GM19240 (cell line): Measurements from ENCODE around the gene INHBC.
"Not testable (repeated sequence)": the region's sequence is repeated elsewhere in the genome, so short reads cannot be mapped to it uniquely, and the experiment has no call there.

Experiments
- DNase-seq: peaks from one replicate; pipeline ENCODE4 v3.0.0; 2011; ENCODE audit warnings: low spot score; ENCODE audit not compliant: insufficient read length

INHBC gene

DNA sequence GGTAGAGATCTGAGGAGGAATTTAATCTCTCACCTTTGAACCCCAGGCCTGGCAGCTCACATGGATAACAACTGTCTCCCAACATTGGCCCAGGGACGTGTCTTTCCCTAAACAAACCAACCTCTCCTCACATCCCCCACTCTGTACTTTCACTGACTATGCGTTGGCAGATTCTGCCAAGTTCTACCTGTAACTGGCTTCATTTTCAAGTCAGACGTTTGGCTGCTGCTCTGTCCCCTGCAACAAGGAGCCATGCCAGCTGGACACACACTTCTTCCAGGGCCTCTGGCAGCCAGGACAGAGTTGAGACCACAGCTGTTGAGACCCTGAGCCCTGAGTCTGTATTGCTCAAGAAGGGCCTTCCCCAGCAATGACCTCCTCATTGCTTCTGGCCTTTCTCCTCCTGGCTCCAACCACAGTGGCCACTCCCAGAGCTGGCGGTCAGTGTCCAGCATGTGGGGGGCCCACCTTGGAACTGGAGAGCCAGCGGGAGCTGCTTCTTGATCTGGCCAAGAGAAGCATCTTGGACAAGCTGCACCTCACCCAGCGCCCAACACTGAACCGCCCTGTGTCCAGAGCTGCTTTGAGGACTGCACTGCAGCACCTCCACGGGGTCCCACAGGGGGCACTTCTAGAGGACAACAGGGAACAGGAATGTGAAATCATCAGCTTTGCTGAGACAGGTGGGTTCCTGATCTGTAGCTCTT lies at the start of gene INHBC:
INHBC (plus strand) TSS at position 268 of the 707 bp plus-strand sequence; CDS start at position 371, 103 bp downstream.
- no peak for DNase-seq

GRCh38 chr12:57385586-57385985 lies 49.0 kb upstream of the INHBC start:
- DNase-seq = no peak

- DNase-seq = no peak
Observed at GRCh38 chr12:57386187-57386720, 48.3 kb upstream of the INHBC start.

DNA sequence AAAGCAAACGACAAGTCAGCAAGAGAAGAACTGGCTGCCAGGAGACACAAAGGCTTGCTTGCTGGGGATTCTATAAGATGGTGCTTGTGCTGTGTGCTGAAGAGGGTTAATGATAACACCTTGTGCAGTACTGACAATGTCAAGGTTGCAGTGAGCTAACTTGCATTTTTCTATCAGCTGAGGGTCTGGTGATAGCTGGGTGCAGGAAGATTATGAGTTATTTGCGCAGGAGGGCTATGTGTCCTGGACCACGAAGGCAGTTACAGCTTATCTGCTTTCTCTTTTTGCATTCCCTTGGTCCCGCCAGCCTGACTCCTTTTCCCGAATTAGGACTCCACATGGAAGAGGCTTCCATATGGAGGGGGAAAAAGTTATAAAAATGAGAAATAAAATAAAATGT lies 46.2 kb upstream of the INHBC start:
- no peak for DNase-seq

DNA sequence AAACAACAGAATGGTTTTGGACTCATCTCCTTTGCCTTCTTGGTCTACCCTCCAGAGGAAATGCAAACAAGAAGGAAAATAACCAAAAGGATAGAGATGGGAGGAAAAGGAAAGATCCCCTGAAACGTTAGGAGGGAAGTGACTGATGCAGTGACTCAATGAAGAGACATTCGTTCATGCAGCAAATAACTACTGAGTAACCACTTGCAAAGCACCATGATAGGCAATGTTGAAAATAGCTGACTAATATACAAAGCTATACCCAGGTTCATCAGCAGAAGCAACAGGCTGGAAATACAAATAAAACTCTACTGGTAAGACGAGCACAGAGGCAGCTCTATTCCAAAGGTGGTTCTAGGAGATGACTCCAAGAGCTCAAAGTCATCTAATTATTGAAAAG lies 45.6 kb upstream of the INHBC start:
- no peak for DNase-seq

- no peak for DNase-seq
Observed at GRCh38 chr12:57390174-57390573, 44.4 kb upstream of the INHBC start.

DNA sequence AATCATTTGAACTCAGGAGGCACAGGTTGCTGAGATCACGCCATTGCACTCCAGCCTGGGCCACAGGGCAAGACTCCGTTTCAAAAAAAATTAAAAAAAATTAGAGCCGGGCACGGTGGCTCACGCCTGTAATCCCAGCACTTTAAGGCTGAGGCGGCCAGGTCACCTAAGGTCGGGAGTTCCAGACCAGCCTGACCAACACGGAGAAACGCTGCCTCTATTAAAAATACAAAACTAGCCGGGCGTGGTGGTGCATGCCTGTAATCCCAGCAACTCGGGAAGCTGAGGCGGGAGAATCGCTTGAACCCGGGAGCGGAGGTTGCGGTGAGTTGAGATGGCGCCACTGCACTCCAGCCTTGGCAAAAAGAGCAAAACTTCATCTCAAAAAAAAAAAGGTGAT lies 39.5 kb upstream of the INHBC start:
- no peak for DNase-seq

- no peak for DNase-seq
Observed at GRCh38 chr12:57397441-57397840, 37.1 kb upstream of the INHBC start.

- DNase-seq = not testable (repeated sequence)
Observed at GRCh38 chr12:57399718-57400463, 34.7 kb upstream of the INHBC start.

DNA sequence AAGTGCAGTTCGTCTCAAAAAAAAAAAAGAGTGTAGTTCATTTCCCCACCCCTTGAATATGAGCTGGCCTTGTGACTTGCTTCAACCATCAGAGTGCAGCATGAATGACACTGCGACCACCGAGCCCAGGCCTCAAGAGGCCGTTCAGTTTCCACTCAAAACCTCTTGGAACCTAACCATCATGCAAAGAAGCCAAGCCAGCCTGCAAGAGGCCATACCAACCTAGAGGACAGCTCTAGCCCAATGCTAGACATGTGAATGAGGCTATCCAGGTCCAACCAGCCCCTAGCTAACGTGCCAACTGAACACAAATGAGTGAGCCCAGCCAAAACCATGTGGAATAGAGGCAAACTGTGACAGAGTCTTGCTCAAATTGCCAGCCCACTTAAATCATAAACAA lies 33.4 kb upstream of the INHBC start:
- DNase-seq = no peak

GRCh38 chr12:57402156-57402555 lies 32.4 kb upstream of the INHBC start:
- DNase-seq = not testable (repeated sequence)

GRCh38 chr12:57404966-57405640 lies 29.5 kb upstream of the INHBC start:
- DNase-seq = no peak

- no peak for DNase-seq
Observed at GRCh38 chr12:57410534-57410933, 24.1 kb upstream of the INHBC start.

GRCh38 chr12:57414160-57414559 lies 20.4 kb upstream of the INHBC start:
- DNase-seq = not testable (repeated sequence)

DNA sequence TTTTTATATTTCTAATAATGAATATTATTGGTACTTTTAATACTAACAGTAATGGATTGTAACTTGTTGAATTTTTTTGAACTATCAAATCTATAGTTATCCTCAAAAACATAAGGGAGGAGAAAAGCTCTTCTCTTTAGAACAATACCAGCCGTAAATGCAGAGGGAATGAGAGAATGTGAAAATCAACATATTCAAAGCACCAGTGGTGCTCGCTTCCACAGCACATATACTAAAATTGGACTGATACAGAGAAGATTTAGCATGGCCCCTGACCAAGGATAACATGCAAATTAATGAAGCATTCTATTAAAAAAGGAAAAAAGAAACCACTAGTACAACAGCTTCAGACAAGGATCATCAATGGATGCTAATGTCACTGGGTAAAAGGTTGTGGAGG lies 19.5 kb upstream of the INHBC start:
- no peak for DNase-seq

DNA sequence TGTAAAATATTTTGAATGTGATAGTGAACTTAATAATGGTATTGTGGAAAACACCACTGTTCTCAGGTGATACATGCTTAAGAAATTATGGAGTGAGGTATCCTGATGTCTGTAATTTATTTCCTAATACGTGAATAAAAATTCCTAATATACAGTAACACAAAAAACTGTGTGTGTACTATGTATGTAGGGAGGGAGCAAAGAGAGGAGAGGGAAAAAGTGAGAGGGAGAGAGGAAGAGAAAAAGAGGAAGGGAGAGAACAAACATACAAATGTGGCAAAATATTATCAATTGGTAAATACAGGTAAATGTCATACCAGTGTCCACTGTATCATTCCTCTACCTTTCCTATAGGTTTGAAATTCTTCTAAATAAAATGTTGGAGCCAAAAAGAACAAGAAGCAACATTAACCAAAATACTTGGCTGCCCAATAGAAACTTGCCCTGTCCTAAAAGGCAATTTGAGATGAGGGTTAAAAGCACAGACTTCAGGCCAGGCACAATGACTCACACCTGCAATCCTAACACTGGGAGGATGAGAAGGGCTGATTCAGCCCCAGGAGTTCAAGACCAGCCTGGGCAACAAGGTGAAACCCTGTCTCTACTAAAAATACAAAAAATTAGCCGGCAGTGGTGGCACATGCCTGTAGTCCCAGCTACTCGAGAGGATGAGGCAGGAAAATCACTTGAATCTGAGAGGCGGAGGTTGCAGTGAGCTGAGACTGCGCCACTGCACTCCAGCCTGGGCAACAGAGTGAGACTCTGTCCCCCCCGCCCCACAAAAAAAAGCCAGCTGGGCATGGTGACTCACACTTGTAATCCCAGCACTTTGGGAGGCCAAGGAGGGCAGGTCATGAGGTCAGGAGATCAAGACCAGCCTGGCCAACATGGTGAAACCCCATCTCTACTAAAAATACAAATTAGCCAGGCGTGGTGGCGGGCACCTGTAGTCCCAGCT lies 18.3 kb upstream of the INHBC start:
- no peak for DNase-seq

- no peak for DNase-seq
Observed at GRCh38 chr12:57418255-57418654, 16.3 kb upstream of the INHBC start.

GRCh38 chr12:57419495-57419894 lies 15.1 kb upstream of the INHBC start:
- DNase-seq = no peak

- DNase-seq = no peak
Observed at GRCh38 chr12:57420482-57420881, 14.1 kb upstream of the INHBC start.

DNA sequence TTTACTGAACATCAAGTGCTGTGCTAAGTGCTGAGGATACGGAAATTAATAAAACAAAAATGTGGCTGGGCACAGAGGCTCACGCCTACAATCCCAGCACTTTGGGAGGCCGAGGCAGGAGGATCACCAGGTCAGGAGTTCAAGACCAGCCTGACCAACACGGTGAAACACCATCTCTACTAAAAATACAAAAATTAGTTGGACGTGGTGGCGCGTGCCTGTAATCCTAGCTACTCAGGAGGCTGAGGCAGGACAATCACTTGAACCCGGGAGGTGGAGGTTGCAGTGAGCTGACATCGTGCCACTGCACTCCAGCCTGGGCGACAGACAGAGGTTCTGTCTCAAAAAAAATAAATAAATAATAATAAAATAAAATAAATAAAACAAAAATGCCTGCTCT lies 7.6 kb upstream of the INHBC start:
- not testable (repeated sequence) for DNase-seq

DNA sequence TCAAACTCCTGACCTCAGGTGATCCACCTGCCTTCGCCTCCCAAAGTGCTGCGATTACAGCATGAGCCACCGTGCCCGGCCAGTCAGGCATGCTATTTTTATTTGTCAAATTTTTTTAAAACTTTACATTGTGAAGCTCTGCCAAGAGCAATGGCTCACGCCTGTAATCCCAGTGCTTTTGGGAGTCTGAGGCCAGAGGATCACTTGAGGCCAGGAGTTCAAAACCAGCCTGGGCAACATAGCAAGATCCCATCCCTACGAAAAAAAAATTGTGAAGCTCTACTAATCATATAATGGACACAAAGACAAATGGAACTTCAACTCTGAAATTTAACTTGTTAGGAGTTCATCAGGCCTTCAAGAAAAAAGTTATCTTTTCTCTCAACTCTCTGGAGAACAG lies 5.6 kb upstream of the INHBC start:
- DNase-seq = no peak
